OCI-LY7 (cell line): ENCODE results near the gene AP2A1. TPM values are rescaled to one million over a fixed set of nuclear protein-coding genes. Genes with fewer than 3 reads are reported as not detected.

Experiments
- BruUV-seq: library from RNA; stranded (reverse); fragments of 400-500 nt; replicated peaks from 2 replicates; lab custom pipeline; 2021; lab: Mats Ljungman, UMichigan
- CTCF ChIA-PET: fragments of 300-600 bp; sonication (Branson Sonifier 250); formaldehyde crosslinking; loops from one replicate; lab custom pipeline; 2022; ENCODE audit warnings: antibody characterized with exemption; ENCODE audit not compliant: unreplicated experiment; lab: Charles Lee
- POLR2A ChIA-PET: fragments of 300-600 bp; sonication (Branson Sonifier 250); formaldehyde crosslinking; loops from one replicate; lab custom pipeline; 2022; ENCODE audit warnings: antibody characterized with exemption; lab: Charles Lee
- DNase-seq: peaks from one replicate; pipeline ENCODE4 v3.0.0-alpha.2; 2015; ENCODE audit warnings: low spot score
- H2AFZ ChIP-seq: fragments of 200-600 bp; sonication (generic), shearing (Covaris generic); 2 replicates; pipeline ENCODE4 v1.6.1; 2014; ENCODE audit warnings: mild to moderate bottlenecking, antibody characterized with exemption, low read length, moderate library complexity
- H3K27ac ChIP-seq: fragments of 200-600 bp; sonication (generic); 2 replicates; pipeline ENCODE4 v1.5.1; 2014; ENCODE audit warnings: mixed run types, low read depth, mild to moderate bottlenecking, moderate library complexity, low read length, inconsistent platforms; ENCODE audit not compliant: poor library complexity, severe bottlenecking
- H3K36me3 ChIP-seq: fragments of 200-600 bp; sonication (generic); 2 replicates; pipeline ENCODE4 v1.6.1; 2014; ENCODE audit warnings: mild to moderate bottlenecking, antibody characterized with exemption, low read length, moderate library complexity, mixed read lengths; ENCODE audit not compliant: insufficient read depth
- H3K4me1 ChIP-seq: fragments of 200-600 bp; sonication (generic); 2 replicates; pipeline ENCODE4 v1.5.1; 2014; ENCODE audit warnings: mild to moderate bottlenecking, low read length; ENCODE audit not compliant: insufficient read depth, poor library complexity, severe bottlenecking
- H3K4me2 ChIP-seq: fragments of 200-600 bp; sonication (generic); 2 replicates; pipeline ENCODE4 v1.6.1; 2014; ENCODE audit warnings: mild to moderate bottlenecking, low read length
- H3K4me3 ChIP-seq: fragments of 200-600 bp; sonication (generic); 2 replicates; pipeline ENCODE4 v1.5.1; 2014; ENCODE audit warnings: mild to moderate bottlenecking, low read depth, low read length; ENCODE audit not compliant: poor library complexity, severe bottlenecking
- H3K79me2 ChIP-seq: fragments of 200-600 bp; sonication (generic); 2 replicates; pipeline ENCODE4 v1.6.1; 2016; ENCODE audit warnings: low read depth, mild to moderate bottlenecking, low read length, moderate library complexity, mixed read lengths; ENCODE audit not compliant: insufficient read depth
- H3K9me2 ChIP-seq: fragments of 200-600 bp; sonication (generic); 2 replicates; pipeline ENCODE4 v1.6.1; 2016; ENCODE audit warnings: mild to moderate bottlenecking, low read length, mixed read lengths; ENCODE audit not compliant: insufficient read depth
- H3K9me3 ChIP-seq: fragments of 200-600 bp; sonication (generic); 2 replicates; pipeline ENCODE4 v1.6.1; 2014; ENCODE audit warnings: mild to moderate bottlenecking, mixed run types, low read length, mixed read lengths
- H4K20me1 ChIP-seq: fragments of 200-600 bp; sonication (generic); 2 replicates; pipeline ENCODE4 v1.6.1; 2014; ENCODE audit warnings: mild to moderate bottlenecking, antibody characterized with exemption, low read length, moderate library complexity, mixed read lengths; ENCODE audit not compliant: insufficient read depth
- CTCF ChIP-seq: fragments of 200-600 bp; sonication (generic); conservative IDR thresholded peaks from 2 replicates; pipeline ENCODE4 v1.5.1; 2014; ENCODE audit warnings: mild to moderate bottlenecking, antibody characterized with exemption, low read length, moderate library complexity, mixed read lengths
- EZH2phosphoT487 ChIP-seq: fragments of 200-600 bp; sonication (generic); IDR thresholded peaks from 2 replicates; pipeline ENCODE4 v1.6.1; 2018; ENCODE audit warnings: low read depth, borderline replicate concordance, mild to moderate bottlenecking, mixed run types, antibody characterized with exemption, low read length, moderate library complexity, mixed read lengths
- intact Hi-C: fragments of 100-400 bp; cut with micrococcal nuclease; formaldehyde crosslinking; loops from one replicate; pipeline ENCODE4 v1.10.0; 2022; ENCODE audit not compliant: unreplicated experiment
- total RNA-seq, 2 experiments: library from RNA; depleted of rRNA in 1 of 2; stranded (reverse); fragments of >200 nt in 1 of 2; shearing (Covaris generic) in 1 of 2; gene quantifications; 2 replicates each; pipeline ENCODE4 v1.2.3, GENCODE V29; 2014 to 2022

The AP2A1 gene
- total RNA-seq, 2 experiments from 2014 or later, result 46.9 to 47.4 TPM

DNA sequence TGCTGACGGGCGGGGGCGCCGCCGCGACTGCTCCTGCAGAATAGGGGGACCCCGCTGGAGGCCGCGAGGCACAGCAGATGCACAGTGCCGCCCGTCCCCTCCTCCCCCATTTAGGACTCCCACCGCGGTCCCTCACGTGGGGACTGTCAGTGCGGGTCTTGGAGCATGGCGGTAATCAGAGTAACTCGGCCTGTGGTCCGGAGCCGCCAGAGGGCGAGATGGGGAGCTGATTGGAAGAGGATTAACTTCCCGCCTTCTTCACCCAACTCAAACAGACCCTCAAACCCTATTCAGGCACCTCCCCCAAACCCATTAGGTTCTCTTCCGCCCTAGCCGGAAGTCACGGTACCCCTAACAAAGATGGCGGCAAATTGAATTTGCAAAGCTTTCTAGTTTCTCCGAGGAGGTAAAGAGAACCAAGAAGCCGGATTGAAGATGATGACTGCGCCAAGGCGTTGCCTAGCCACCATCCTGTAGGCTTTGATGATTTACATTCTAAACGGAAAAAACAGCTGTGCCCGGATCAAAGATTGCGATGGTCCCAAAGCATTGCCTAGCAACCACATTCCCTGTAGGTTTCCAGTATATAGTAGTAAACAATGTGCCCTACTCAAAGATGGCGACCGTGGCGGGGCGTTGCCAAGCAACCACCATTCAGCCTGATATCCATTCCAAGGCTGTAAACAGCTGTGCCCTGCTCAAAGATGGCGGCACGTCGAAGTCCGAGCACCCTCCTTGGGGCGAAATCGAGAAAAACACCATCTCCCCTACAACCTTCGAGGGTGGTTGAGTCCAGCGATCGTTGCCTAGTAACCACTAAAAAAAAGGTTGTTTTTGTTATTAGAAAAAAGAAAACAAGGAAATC is 46.4 kb downstream of the AP2A1 start, which contains the start of gene FUZ:
Gene FUZ, minus strand, starts transcription at position 296 of the 865 bp plus-strand sequence. Its CDS starts 186 bp downstream, at position 110.
- DNase-seq, result peak; percentile 99
- POLR2A ChIA-PET, result interaction anchor here (0.6 to 1.5 kb wide), 4 partner anchors 10 to 41 kb away, joined by 3 read pairs; no protein-coding TSS in a partner anchor

GRCh38 chr19:49814010-49814409 is 47.2 kb downstream of the AP2A1 start:
- peaks cover 43% of the 10 kb centered on the region for H3K4me1 ChIP-seq
- peak overlapping the region; percentile 85 for H3K4me2 ChIP-seq
- H3K9me3 ChIP-seq, result no peaks in the 10 kb centered on the region
- no peaks in the 10 kb centered on the region for H3K9me2 ChIP-seq
- no peaks in the 10 kb centered on the region for H4K20me1 ChIP-seq
- no peak for DNase-seq
- POLR2A ChIA-PET, result interaction anchor here (1.0 kb wide), 1 partner anchor 9 kb away, joined by 3 read pairs; no protein-coding TSS in a partner anchor
- TF ChIP-seq EZH2phosphoT487 (no peak), CTCF (no peak)
- intact Hi-C loops, result no loop called here
- no TSS peak for BruUV-seq
- CTCF ChIA-PET, result no interaction called here
- peak overlapping the region; percentile 69 for H3K4me3 ChIP-seq
- H3K27ac ChIP-seq, result no peak overlapping the region
- H3K79me2 ChIP-seq, result peaks cover 8% of the 10 kb centered on the region
- H3K36me3 ChIP-seq, result peaks cover 2% of the 10 kb centered on the region; the same call in 1 of the 2 replicates
- H2AFZ ChIP-seq, result peak overlapping the region; percentile 28; the same call in 1 of the 2 replicates

More for the DNA sequence above, 46.4 kb downstream of the AP2A1 start, which contains the start of gene FUZ:
- CTCF ChIA-PET, result interaction anchor here (0.6 kb wide), 2 partner anchors 49 to 165 kb away, joined by 4 to 5 read pairs; no protein-coding TSS in a partner anchor
- Histone ChIP-seq H3K79me2 (no peaks in the 10 kb centered on the region; the same call in 1 of the 2 replicates), H3K4me1 (peaks cover 49% of the 10 kb centered on the region), H3K36me3 (peaks cover under 1% of the 10 kb centered on the region; the same call in 1 of the 2 replicates), H3K4me2 (peak within 1 kb of the TSS; percentile 85), H3K27ac (peak within 1 kb of the TSS; percentile 61), H4K20me1 (no peaks in the 10 kb centered on the region), H3K9me3 (no peaks in the 10 kb centered on the region), H3K4me3 (peak within 1 kb of the TSS; percentile 69), H2AFZ (peak within 1 kb of the TSS; percentile 76), H3K9me2 (no peaks in the 10 kb centered on the region)
- no TSS peak for BruUV-seq
- TF ChIP-seq CTCF (peak; percentile 71), EZH2phosphoT487 (no peak)
- intact Hi-C loops, result loop anchor here (2.0 kb wide), 2 partner anchors 54 to 64 kb away; partner anchors contain the start of genes AKT1S1, PNKP and TBC1D17
